ENCODE data around the gene OR6A2. TPM values are rescaled to one million over a fixed set of nuclear protein-coding genes. Genes with fewer than 3 reads are reported as not detected.
"Not testable (repeated sequence)": the region's sequence is repeated elsewhere in the genome, so short reads cannot be mapped to it uniquely, and the experiment has no call there.

Gene OR6A2
- total RNA-seq, 2 experiments from 2014 or later: not detected

DNA sequence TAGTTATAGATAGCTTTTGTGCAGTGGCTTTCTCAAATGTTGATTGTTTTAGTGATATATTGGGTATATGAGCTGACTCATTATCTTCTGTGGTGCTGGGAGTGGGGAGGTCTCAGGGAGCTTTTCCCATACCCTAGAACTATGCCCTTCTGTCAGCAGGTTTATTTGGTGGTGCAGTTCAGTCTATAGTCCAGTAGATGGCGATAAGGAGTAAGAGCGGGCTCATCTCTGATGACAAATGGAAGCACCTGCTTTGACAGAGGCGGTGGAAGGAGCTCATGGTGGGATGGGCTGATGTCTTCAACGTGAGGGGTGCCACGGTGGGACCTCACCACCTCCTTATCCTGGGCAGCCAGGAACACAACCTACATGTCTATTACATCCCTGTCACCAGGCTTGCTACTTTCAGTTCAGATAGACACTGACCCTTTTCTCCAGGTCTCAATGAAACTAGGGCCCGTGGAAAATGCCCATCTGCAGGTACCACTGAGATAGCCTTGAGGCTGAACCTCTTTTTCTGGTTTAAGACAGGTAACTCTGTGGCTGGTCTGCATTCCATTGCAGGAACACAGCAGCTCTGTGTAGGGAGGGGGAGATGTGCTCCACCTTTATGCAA lies 13.0 kb upstream of the OR6A2 start:
- Mint-ChIP-seq H3K27me3 (peaks cover 32% of the 10 kb centered on the region), H3K4me3 (no peak overlapping the region), H3K36me3 (ENCODE audit: low read depth) (no peaks in the 10 kb centered on the region), H3K27ac (no peak overlapping the region), H3K4me1 (no peaks in the 10 kb centered on the region), H3K9me3 (no peaks in the 10 kb centered on the region)
- DNase-seq: peak; percentile 41
- CTCF ChIA-PET: interaction anchor here (0.5 to 1.4 kb wide), 6 partner anchors 12 to 297 kb away, joined by 3 to 7 read pairs (median 3); partner anchors contain the start of gene OR6A2
- POLR2A ChIA-PET: interaction anchor here (0.6 kb wide), 1 partner anchor 423 kb away, joined by 3 read pairs; no protein-coding TSS in a partner anchor

DNA sequence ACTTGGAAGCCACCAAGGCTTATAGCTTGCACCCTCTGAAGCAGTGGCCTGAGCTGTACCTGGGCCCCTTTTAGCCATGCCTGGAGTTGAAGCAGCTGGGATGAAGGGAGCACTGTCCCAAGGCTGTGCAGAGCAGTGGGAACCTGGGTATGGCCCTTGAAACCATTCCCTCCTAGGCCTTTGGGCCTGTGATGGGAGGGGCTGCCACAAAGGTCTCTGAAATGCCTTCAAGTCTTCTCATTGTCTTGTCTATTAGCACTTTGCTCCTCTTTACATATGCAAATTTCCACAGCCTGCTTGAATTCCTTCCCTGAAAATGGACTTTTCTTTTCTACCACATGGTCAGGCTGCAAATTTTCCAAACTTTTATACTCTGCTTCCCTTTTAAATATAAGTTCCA lies 1.6 kb upstream of the OR6A2 start:
- H3K9me3 Mint-ChIP-seq; H3K4me3 Mint-ChIP-seq; DNase-seq; H3K4me1 Mint-ChIP-seq; H3K27ac Mint-ChIP-seq; H3K36me3 Mint-ChIP-seq (ENCODE audit: low read depth); POLR2A ChIA-PET; H3K27me3 Mint-ChIP-seq: not testable (repeated sequence)
- CTCF ChIA-PET: interaction anchor here (0.7 kb wide), 1 partner anchor 11 kb away, joined by 3 read pairs; no protein-coding TSS in a partner anchor

DNA sequence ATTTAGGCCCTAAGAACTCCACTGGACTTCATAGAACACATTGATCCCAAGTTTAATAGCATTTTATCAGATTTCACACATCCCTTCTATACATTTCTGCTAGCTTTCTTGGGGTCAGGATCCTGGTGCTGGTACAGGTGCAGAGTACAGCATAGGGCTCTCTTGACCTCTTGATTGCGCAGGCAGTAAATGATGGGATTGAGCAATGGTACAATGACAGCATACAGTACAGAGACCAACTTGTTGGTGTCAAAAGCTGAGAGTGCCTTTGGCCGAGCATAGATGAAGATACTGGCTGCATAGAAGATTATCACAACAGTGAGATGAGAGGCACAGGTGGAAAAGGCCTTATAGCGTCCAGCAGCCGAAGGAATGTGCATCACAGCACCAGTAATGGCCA lies 4.8 kb downstream of the OR6A2 start:
- CTCF ChIA-PET: no interaction called here
- H3K27ac Mint-ChIP-seq: no peak overlapping the region
- POLR2A ChIA-PET: no interaction called here
- H3K4me3 Mint-ChIP-seq: no peak overlapping the region
- H3K36me3 Mint-ChIP-seq (ENCODE audit: low read depth): no peaks in the 10 kb centered on the region
- no peaks in the 10 kb centered on the region for H3K4me1 Mint-ChIP-seq
- H3K9me3 Mint-ChIP-seq: no peaks in the 10 kb centered on the region
- no peaks in the 10 kb centered on the region for H3K27me3 Mint-ChIP-seq
- DNase-seq: no peak

GRCh38 chr11:6790546-6790945 lies 8.9 kb downstream of the OR6A2 start:
- no peaks in the 10 kb centered on the region for H3K4me1 Mint-ChIP-seq
- no peaks in the 10 kb centered on the region for H3K9me3 Mint-ChIP-seq
- no peaks in the 10 kb centered on the region for H3K27me3 Mint-ChIP-seq
- no peaks in the 10 kb centered on the region for H3K36me3 Mint-ChIP-seq (ENCODE audit: low read depth)
- ChIA-PET CTCF (no interaction called here), POLR2A (no interaction called here)
- no peak overlapping the region for H3K27ac Mint-ChIP-seq
- DNase-seq: no peak
- no peak overlapping the region for H3K4me3 Mint-ChIP-seq

DNA sequence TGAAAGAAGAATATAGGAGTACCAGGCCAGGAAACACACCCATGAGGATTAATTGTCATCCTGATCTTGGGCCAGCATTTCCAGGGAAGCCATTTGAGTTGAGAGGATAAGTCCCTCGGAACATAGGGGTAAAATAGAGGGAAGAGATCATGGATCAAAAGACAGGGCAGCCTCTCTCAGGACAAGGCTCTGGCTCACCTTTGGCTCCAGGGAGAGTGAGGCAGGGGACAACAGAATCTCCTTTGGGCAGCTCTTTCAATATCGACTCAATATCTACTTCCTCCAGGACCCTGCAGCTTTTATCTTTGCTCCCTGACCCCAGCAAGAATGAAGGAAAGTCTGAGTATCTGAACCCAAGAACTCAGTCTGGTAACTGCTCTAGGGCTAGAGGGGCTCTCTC lies 16.8 kb downstream of the OR6A2 start, which contains the start of gene OR2AG1:
Gene OR2AG1, plus strand, starts transcription at position 301 of the 400 bp plus-strand sequence. CDS start 2,018 bp downstream, outside the sequence.
- no peaks in the 10 kb centered on the region for H3K9me3 Mint-ChIP-seq
- H3K36me3 Mint-ChIP-seq (ENCODE audit: low read depth): no peaks in the 10 kb centered on the region
- DNase-seq: no peak
- no peak within 1 kb of the TSS for H3K4me3 Mint-ChIP-seq
- ChIA-PET CTCF (interaction anchor here (0.9 kb wide), 1 partner anchor 10 kb away, joined by 3 read pairs; no protein-coding TSS in a partner anchor), POLR2A (no interaction called here)
- H3K27me3 Mint-ChIP-seq: peaks cover 9% of the 10 kb centered on the region
- no peak within 1 kb of the TSS for H3K27ac Mint-ChIP-seq
- no peaks in the 10 kb centered on the region for H3K4me1 Mint-ChIP-seq

GRCh38 chr11:6780829-6781228 lies 18.7 kb downstream of the OR6A2 start:
- Mint-ChIP-seq H3K4me3 (no peak overlapping the region), H3K27ac (no peak overlapping the region), H3K9me3 (no peaks in the 10 kb centered on the region), H3K36me3 (ENCODE audit: low read depth) (no peaks in the 10 kb centered on the region), H3K27me3 (peaks cover 15% of the 10 kb centered on the region), H3K4me1 (no peaks in the 10 kb centered on the region)
- POLR2A ChIA-PET: interaction anchor here (0.5 kb wide), 1 partner anchor 65 kb away, joined by 6 read pairs; no protein-coding TSS in a partner anchor
- CTCF ChIA-PET: interaction anchor here (0.6 kb wide), 1 partner anchor 914 kb away, joined by 4 read pairs; no protein-coding TSS in a partner anchor
- DNase-seq: no peak

DNA sequence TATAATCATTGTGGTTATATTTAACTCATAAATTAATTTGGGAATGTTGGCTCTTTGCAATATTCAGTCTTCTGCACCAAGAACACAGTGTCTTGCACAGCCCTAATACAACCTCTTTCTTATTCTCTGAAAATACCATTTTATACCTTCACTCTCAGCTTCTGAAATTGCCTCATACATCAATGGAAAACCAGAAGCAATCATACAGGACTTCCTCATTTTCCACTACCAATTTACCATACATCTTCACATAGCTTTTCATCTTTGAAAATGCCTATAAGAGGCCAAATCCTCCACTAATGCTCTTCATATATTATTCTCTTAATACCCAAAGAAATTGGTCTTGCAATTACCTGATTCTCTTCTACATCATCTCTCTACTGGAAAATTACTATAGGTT lies 21.0 kb downstream of the OR6A2 start:
- CTCF ChIA-PET: no interaction called here
- H3K4me3 Mint-ChIP-seq: no peak overlapping the region
- no peaks in the 10 kb centered on the region for H3K36me3 Mint-ChIP-seq (ENCODE audit: low read depth)
- no peaks in the 10 kb centered on the region for H3K4me1 Mint-ChIP-seq
- no peak overlapping the region for H3K27ac Mint-ChIP-seq
- H3K9me3 Mint-ChIP-seq: no peaks in the 10 kb centered on the region
- POLR2A ChIA-PET: no interaction called here
- H3K27me3 Mint-ChIP-seq: peaks cover 19% of the 10 kb centered on the region
- DNase-seq: no peak

DNA sequence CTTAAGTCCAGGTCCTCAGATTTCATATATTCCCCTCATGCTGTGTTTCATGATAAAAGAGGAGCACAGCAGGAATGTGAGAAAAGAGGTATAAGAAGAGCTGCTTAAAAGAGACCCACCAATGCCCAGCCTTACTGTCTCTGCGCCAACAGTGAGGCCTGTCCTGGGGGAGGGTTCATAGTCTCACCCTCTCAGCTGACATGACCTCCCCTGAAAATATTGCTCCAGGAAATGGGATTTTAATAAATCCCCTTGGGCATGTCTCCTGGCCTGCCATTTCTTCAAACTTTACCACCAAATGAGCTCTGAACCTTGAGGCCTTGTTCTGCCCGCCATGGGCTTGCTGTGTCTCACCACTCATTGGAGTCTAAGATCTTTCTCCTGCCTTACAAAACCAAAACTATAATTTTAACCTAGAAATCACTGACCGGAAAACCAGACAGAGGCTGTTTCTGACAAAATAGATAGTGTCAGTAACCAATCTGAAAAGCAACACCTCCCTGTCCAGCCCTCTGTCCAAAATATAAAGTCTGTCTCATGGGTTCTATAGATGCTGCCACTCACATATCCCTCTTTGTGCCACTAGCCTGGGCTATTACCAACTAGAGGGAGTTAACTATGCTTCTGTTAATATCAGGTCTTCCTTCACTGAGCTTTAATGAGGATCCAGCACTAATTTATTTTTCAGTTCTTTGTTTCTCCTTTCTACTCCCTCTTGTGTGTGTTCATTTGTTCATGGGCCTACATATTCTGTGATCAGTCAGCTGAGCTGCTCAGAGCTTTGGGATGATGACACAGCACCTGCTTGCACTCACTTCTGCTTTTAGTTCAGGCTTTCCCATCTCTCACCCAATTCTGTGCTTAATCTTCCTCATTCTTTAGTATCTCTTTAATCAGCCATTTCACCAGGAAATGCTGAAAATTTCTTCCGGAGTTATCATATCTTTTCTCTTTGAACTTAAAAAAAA lies 27.3 kb downstream of the OR6A2 start, which contains the start of gene OR2AG2:
Gene OR2AG2, minus strand, starts transcription at position 51 of the 968 bp plus-strand sequence. CDS start 3,019 bp downstream, outside the sequence.
- POLR2A ChIA-PET: no interaction called here

DNA sequence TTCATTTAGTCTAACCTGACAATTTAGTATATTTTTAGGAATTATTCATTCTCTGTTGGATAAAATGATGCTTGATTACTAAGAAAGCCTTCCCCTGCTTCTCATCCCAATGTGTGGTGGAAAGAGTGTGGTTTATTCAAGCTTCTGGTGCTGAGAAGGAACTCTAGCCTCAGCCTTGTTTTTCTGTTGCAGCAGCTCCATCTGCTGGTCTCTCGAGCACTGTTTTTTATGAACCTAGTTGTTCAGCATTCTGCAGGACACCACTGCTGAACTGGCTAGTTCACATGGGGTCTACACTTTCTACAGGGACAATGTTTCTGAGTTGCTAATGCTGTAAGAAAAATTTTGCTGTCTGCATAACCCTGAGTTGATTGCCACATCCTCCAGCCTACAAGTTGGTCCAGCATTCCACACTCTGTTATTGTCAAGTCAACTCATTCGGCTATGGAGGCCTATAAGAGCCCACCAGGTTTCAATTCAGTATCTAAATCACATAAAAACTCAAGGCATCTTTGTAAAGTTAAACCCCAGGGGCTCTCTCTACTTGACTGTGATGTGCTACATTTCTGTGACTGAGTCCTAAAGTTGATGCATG lies 42.0 kb downstream of the OR6A2 start:
- DNase-seq: peak; percentile 71
- H3K4me3 Mint-ChIP-seq: no peak overlapping the region
- POLR2A ChIA-PET: no interaction called here
- H3K4me1 Mint-ChIP-seq: peaks cover 4% of the 10 kb centered on the region
- no peaks in the 10 kb centered on the region for H3K36me3 Mint-ChIP-seq (ENCODE audit: low read depth)
- H3K27me3 Mint-ChIP-seq: peaks cover 3% of the 10 kb centered on the region
- CTCF ChIA-PET: interaction anchor here (0.7 to 2.7 kb wide), 4 partner anchors 12 to 226 kb away, joined by 3 to 15 read pairs (median 4); no protein-coding TSS in a partner anchor
- no peak overlapping the region for H3K27ac Mint-ChIP-seq
- no peaks in the 10 kb centered on the region for H3K9me3 Mint-ChIP-seq

More for the DNA sequence above, 27.3 kb downstream of the OR6A2 start, which contains the start of gene OR2AG2:
- H3K4me1 Mint-ChIP-seq: no peaks in the 10 kb centered on the region
- CTCF ChIA-PET: interaction anchor here (1.0 kb wide), 1 partner anchor 11 kb away, joined by 3 read pairs; the partner anchor contains the start of gene OR2AG1
- no peak within 1 kb of the TSS for H3K4me3 Mint-ChIP-seq
- DNase-seq: no peak
- H3K36me3 Mint-ChIP-seq (ENCODE audit: low read depth): no peaks in the 10 kb centered on the region
- no peak within 1 kb of the TSS for H3K27ac Mint-ChIP-seq
- H3K27me3 Mint-ChIP-seq: peaks cover 12% of the 10 kb centered on the region
- H3K9me3 Mint-ChIP-seq: no peaks in the 10 kb centered on the region

DNA sequence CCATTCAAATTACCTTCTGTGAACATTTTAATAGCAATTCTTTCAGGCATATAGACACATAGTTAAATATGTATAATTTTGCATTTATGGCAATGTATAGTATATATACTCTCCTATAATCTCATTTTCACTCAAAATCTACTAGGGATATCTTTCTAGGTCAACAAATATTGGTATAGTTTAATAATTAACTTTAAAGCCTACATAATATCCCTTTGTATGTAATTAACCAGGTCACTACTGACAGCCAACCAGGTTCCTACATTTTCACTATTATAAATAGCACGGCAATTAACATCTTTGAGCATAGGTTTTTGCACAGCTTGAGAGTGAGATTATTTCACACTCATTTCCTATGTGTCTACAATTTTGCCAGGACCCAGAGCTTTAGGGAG lies 43.5 kb downstream of the OR6A2 start:
- Mint-ChIP-seq H3K4me1 (peaks cover 4% of the 10 kb centered on the region), H3K9me3 (no peaks in the 10 kb centered on the region), H3K27me3 (peaks cover 2% of the 10 kb centered on the region), H3K36me3 (ENCODE audit: low read depth) (no peaks in the 10 kb centered on the region), H3K4me3 (no peak overlapping the region), H3K27ac (no peak overlapping the region)
- CTCF ChIA-PET: interaction anchor here (1.9 to 2.6 kb wide), 2 partner anchors 10 to 18 kb away, joined by 5 to 20 read pairs; no protein-coding TSS in a partner anchor
- DNase-seq: no peak
- POLR2A ChIA-PET: no interaction called here

- ChIA-PET POLR2A (no interaction called here), CTCF (interaction anchor here (0.8 to 2.6 kb wide), 8 partner anchors 9 to 224 kb away, joined by 3 to 20 read pairs (median 4); no protein-coding TSS in a partner anchor)
Observed at GRCh38 chr11:6755303-6755952, 44.1 kb downstream of the OR6A2 start.

GRCh38 chr11:6747097-6747668 lies 52.3 kb downstream of the OR6A2 start:
- DNase-seq: no peak
- POLR2A ChIA-PET: no interaction called here
- H3K9me3 Mint-ChIP-seq: peaks cover 4% of the 10 kb centered on the region
- CTCF ChIA-PET: interaction anchor here (1.0 to 2.9 kb wide), 7 partner anchors 8 to 368 kb away, joined by 3 to 20 read pairs (median 4); no protein-coding TSS in a partner anchor
- H3K27ac Mint-ChIP-seq: no peak overlapping the region
- peaks cover 26% of the 10 kb centered on the region for H3K4me1 Mint-ChIP-seq
- no peak overlapping the region for H3K4me3 Mint-ChIP-seq
- peaks cover 16% of the 10 kb centered on the region for H3K36me3 Mint-ChIP-seq (ENCODE audit: low read depth)
- H3K27me3 Mint-ChIP-seq: no peaks in the 10 kb centered on the region

More at GRCh38 chr11:6755303-6755952, 44.1 kb downstream of the OR6A2 start:
- Mint-ChIP-seq H3K36me3 (ENCODE audit: low read depth) (peaks cover 4% of the 10 kb centered on the region), H3K4me1 (peaks cover 8% of the 10 kb centered on the region), H3K27me3 (peaks cover 1% of the 10 kb centered on the region), H3K9me3 (peaks cover 4% of the 10 kb centered on the region), H3K27ac (no peak overlapping the region), H3K4me3 (no peak overlapping the region)
- DNase-seq: peak; percentile 36
